Right lobe of liver (tissue), 4 donors: ENCODE data around the gene FAM184A.

Experiments
- CTCF ChIP-seq, 4 donors: fragments of 200-600 bp in 3 of 4; fragments of 450-650 bp in 1 of 4; IDR thresholded peaks; one replicate each; pipeline versions ENCODE4 v1.5.1 to v1.8.0; 2016 to 2022; ENCODE audit warnings: antibody characterized with exemption in 4 of 4, mild to moderate bottlenecking in 2 of 4
- POLR2A ChIP-seq: fragments of 450-650 bp; IDR thresholded peaks from one replicate; pipeline ENCODE4 v1.6.1; 2017; ENCODE audit warnings: antibody characterized with exemption, mild to moderate bottlenecking
- donor health status: DM: no; HTN: no; CAD: no.
- donor health status: DM: no; HTN: no; CAD: no.
- donor health status: DM: no; HTN: yes; CAD: no.

- TF ChIP-seq CTCF (IDR thresholded peaks at IDR 0.05) (peak in 1 of 4 donors; percentile 6), POLR2A (no peak)
Measured at GRCh38 chr6:119116712-119117281, 38.3 kb upstream of the FAM184A start.
